Chondrocyte (in vitro differentiated cells): ENCODE measurements around the gene NSF. TPM values are rescaled to one million over a fixed set of nuclear protein-coding genes. Genes with fewer than 3 reads are reported as not detected.
"Not testable (repeated sequence)": the region's sequence is repeated elsewhere in the genome, so short reads cannot be mapped to it uniquely, and the experiment has no call there.

Source experiments
- DNase-seq: peaks from one replicate; pipeline ENCODE4 v3.0.0; 2021; ENCODE audit warnings: mixed read lengths, low spot score
- H3K27ac Mint-ChIP-seq: one replicate; pipeline ENCODE4 v1.8.0; 2021; ENCODE audit warnings: mild to moderate bottlenecking, moderate library complexity, mixed read lengths; ENCODE audit not compliant: unreplicated experiment
- H3K27me3 Mint-ChIP-seq: 2 replicates; pipeline ENCODE4 v1.8.0; 2021; ENCODE audit warnings: low read depth, mixed read lengths
- H3K36me3 Mint-ChIP-seq: 2 replicates; pipeline ENCODE4 v1.8.0; 2021; ENCODE audit warnings: low read depth, mixed read lengths
- H3K4me1 Mint-ChIP-seq: 2 replicates; pipeline ENCODE4 v1.8.0; 2021; ENCODE audit warnings: low read depth, mild to moderate bottlenecking, mixed read lengths
- H3K4me3 Mint-ChIP-seq: one replicate; pipeline ENCODE4 v1.8.0; 2021; ENCODE audit warnings: mild to moderate bottlenecking, moderate library complexity, mixed read lengths; ENCODE audit not compliant: unreplicated experiment
- H3K9me3 Mint-ChIP-seq: 2 replicates; pipeline ENCODE4 v1.8.0; 2021; ENCODE audit warnings: low read depth, mixed read lengths
- CTCF ChIP-seq: fragments of 200-600 bp; sonication (generic); IDR thresholded peaks from 2 replicates; pipeline ENCODE4 v1.5.0; 2021; ENCODE audit warnings: antibody characterized with exemption, mild to moderate bottlenecking, moderate library complexity
- total RNA-seq: library from RNA; stranded (reverse); gene quantifications from 3 replicates; pipeline ENCODE4 v1.2.1, GENCODE V29; 2021

Gene NSF
- total RNA-seq, 1 donor from 2014 or later: 48.3 TPM

- no peak for DNase-seq
- Mint-ChIP-seq H3K27me3 (no peaks in the 10 kb centered on the region), H3K27ac (peak overlapping the region; percentile 57), H3K9me3 (no peaks in the 10 kb centered on the region), H3K36me3 (peaks cover 3% of the 10 kb centered on the region), H3K4me3 (no peak overlapping the region), H3K4me1 (peaks cover 24% of the 10 kb centered on the region)
- TF ChIP-seq CTCF: no peak
Observed at GRCh38 chr17:46764709-46765401, 174.4 kb downstream of the NSF start.

DNA sequence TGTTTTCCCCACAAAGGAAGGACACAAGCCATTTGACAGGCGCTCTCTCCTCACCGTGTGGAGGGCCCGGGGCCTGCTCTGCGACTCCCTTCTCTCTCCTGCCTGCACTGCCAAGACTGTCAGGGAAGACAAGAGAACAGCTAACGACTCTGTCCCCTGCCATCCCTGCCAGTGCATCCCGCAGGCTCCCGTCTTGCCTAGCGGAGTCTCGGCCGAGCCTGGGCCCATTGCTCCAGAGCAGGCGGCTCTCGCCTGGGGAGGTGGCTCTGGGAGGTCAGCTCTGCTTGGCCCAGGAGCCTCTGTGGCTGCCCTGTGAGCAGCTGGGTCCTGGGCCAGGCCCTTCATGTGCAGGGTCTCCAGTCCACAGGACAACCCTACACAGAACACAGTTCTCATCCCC, 175.0 kb downstream of the NSF start:
- no peak overlapping the region for H3K4me3 Mint-ChIP-seq
- H3K27me3 Mint-ChIP-seq: no peaks in the 10 kb centered on the region
- no peak overlapping the region for H3K27ac Mint-ChIP-seq
- peaks cover 25% of the 10 kb centered on the region for H3K4me1 Mint-ChIP-seq
- no peak for TF ChIP-seq CTCF
- no peak for DNase-seq
- no peaks in the 10 kb centered on the region for H3K9me3 Mint-ChIP-seq
- peaks cover 3% of the 10 kb centered on the region for H3K36me3 Mint-ChIP-seq

GRCh38 chr17:46766493-46767491, 176.3 kb downstream of the NSF start:
- TF ChIP-seq CTCF: no peak
- DNase-seq: no peak
- H3K4me1 Mint-ChIP-seq: peaks cover 29% of the 10 kb centered on the region
- no peaks in the 10 kb centered on the region for H3K9me3 Mint-ChIP-seq
- H3K4me3 Mint-ChIP-seq: no peak overlapping the region
- H3K36me3 Mint-ChIP-seq: peaks cover 3% of the 10 kb centered on the region
- no peaks in the 10 kb centered on the region for H3K27me3 Mint-ChIP-seq
- no peak overlapping the region for H3K27ac Mint-ChIP-seq

DNA sequence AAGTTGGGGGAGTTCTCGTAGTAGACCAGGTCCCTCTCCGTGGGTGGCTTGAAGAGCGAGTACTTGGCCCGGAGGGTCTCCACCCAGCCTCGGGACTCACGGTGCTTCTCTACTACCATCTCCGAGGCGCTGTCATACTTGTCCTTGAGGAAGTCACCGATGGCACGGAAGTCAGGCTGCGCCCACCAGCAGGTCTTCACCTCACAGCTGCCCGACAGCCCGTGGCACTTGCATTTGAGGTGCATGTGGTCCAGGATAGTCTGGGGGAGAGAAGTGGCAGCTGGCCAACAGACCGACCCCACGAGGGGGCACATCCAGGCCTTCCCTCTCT, 178.0 kb downstream of the NSF start:
- H3K36me3 Mint-ChIP-seq: no peaks in the 10 kb centered on the region
- DNase-seq: peak; percentile 80
- no peaks in the 10 kb centered on the region for H3K9me3 Mint-ChIP-seq
- no peak overlapping the region for H3K4me3 Mint-ChIP-seq
- H3K27me3 Mint-ChIP-seq: no peaks in the 10 kb centered on the region
- no peak overlapping the region for H3K27ac Mint-ChIP-seq
- peaks cover 27% of the 10 kb centered on the region for H3K4me1 Mint-ChIP-seq
- TF ChIP-seq CTCF: no peak

DNA sequence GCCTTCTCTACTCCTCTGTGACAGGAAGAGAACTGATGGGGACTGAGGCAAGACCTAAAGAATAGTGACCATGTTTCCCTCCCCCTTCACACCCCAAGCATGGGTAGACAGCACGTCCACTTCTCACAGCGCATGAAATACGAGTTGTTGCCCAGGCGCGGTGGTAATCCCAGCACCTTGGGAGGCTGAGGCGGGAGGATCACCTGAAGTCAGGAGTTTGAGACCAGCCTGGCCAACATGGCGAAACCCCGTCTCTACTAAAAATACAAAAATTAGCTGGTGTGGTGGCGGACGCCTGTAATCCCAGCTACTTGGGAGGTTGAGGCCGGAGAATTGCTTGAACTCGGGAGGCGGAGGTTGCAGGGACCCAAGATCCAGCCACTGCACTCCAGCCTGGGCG, 178.4 kb downstream of the NSF start:
- DNase-seq, H3K27me3 Mint-ChIP-seq, H3K27ac Mint-ChIP-seq, H3K36me3 Mint-ChIP-seq, H3K9me3 Mint-ChIP-seq, H3K4me3 Mint-ChIP-seq: not testable (repeated sequence)
- H3K4me1 Mint-ChIP-seq: peaks cover 24% of the 10 kb centered on the region
